Measurements from ENCODE around the gene ZNF746. TPM values are rescaled to one million over a fixed set of nuclear protein-coding genes. Genes with fewer than 3 reads are reported as not detected.
"Not testable (repeated sequence)": the region's sequence is repeated elsewhere in the genome, so short reads cannot be mapped to it uniquely, and the experiment has no call there.

The ZNF746 gene
- total RNA-seq, 2 donors from 2014 or later, result 15.3 to 15.5 TPM

- Mint-ChIP-seq H3K9me3 (no peaks in the 10 kb centered on the region), H3K27ac (no peak overlapping the region), H3K36me3 (peaks cover 0 to 10% of the 10 kb centered on the region in 2 donors)
- ATAC-seq (no peak), DNase-seq (ENCODE audit: low spot score in 2 of 2) (no peak)
Observed at GRCh38 chr7:149454750-149455149, 42.9 kb downstream of the ZNF746 start.

- DNase-seq (ENCODE audit: low spot score in 2 of 2) (no peak), ATAC-seq (no peak)
- no peaks in the 10 kb centered on the region for H3K9me3 Mint-ChIP-seq
- H3K36me3 Mint-ChIP-seq, result peaks cover 0 to 10% of the 10 kb centered on the region in 2 donors
- H3K27ac Mint-ChIP-seq, result peak overlapping the region in 1 of 2 donors; percentile 45
Observed at GRCh38 chr7:149454006-149454405, 43.6 kb downstream of the ZNF746 start.

- Mint-ChIP-seq H3K9me3 (no peaks in the 10 kb centered on the region), H3K36me3 (peaks cover 0 to 16% of the 10 kb centered on the region in 2 donors), H3K27ac (peak overlapping the region; percentile 30 to 59)
- ATAC-seq, result no peak
- DNase-seq (ENCODE audit: low spot score in 2 of 2), result no peak
Observed at GRCh38 chr7:149450821-149451220, 46.8 kb downstream of the ZNF746 start.

- Mint-ChIP-seq H3K9me3 (no peaks in the 10 kb centered on the region), H3K27ac (peak overlapping the region in 1 of 2 donors; percentile 30), H3K36me3 (peaks cover 0 to 22% of the 10 kb centered on the region in 2 donors)
- ATAC-seq (no peak), DNase-seq (ENCODE audit: low spot score in 2 of 2) (no peak)
Observed at GRCh38 chr7:149449897-149450296, 47.7 kb downstream of the ZNF746 start.

GRCh38 chr7:149448961-149449360 is 48.6 kb downstream of the ZNF746 start:
- no peak for ATAC-seq
- no peaks in the 10 kb centered on the region for H3K9me3 Mint-ChIP-seq
- H3K27ac Mint-ChIP-seq, result no peak overlapping the region
- no peak for DNase-seq (ENCODE audit: low spot score in 2 of 2)
- peaks cover 0 to 22% of the 10 kb centered on the region in 2 donors for H3K36me3 Mint-ChIP-seq

GRCh38 chr7:149446026-149446425 is 51.6 kb downstream of the ZNF746 start:
- peak overlapping the region in 1 of 2 donors; percentile 5 for H3K27ac Mint-ChIP-seq
- H3K36me3 Mint-ChIP-seq, result peaks cover 0 to 20% of the 10 kb centered on the region in 2 donors
- not testable (repeated sequence) for ATAC-seq

GRCh38 chr7:149444287-149444686 is 53.3 kb downstream of the ZNF746 start:
- H3K9me3 Mint-ChIP-seq, result no peaks in the 10 kb centered on the region
- peak overlapping the region; percentile 1 to 31 for H3K27ac Mint-ChIP-seq
- ATAC-seq (no peak), DNase-seq (ENCODE audit: low spot score in 2 of 2) (no peak)
- peaks cover 0 to 12% of the 10 kb centered on the region in 2 donors for H3K36me3 Mint-ChIP-seq

More at GRCh38 chr7:149446026-149446425, 51.6 kb downstream of the ZNF746 start:
- not testable (repeated sequence) for H3K9me3 Mint-ChIP-seq; DNase-seq (ENCODE audit: low spot score in 2 of 2)

GRCh38 chr7:149443523-149443922 is 54.1 kb downstream of the ZNF746 start:
- ATAC-seq, result no peak
- Mint-ChIP-seq H3K9me3 (no peaks in the 10 kb centered on the region), H3K27ac (peak overlapping the region in 1 of 2 donors; percentile 1), H3K36me3 (peaks cover 0 to 12% of the 10 kb centered on the region in 2 donors)
- DNase-seq (ENCODE audit: low spot score in 2 of 2), result no peak

GRCh38 chr7:149442924-149443323 is 54.7 kb downstream of the ZNF746 start:
- no peak for DNase-seq (ENCODE audit: low spot score in 2 of 2)
- Mint-ChIP-seq H3K36me3 (peaks cover 0 to 12% of the 10 kb centered on the region in 2 donors), H3K27ac (no peak overlapping the region), H3K9me3 (no peaks in the 10 kb centered on the region)
- no peak for ATAC-seq

GRCh38 chr7:149440222-149440621 is 57.4 kb downstream of the ZNF746 start:
- DNase-seq (ENCODE audit: low spot score in 2 of 2), result no peak

GRCh38 chr7:149436358-149436757 is 61.3 kb downstream of the ZNF746 start:
- DNase-seq (ENCODE audit: low spot score in 2 of 2) (no peak), ATAC-seq (no peak)
- Mint-ChIP-seq H3K36me3 (peaks cover 12 to 16% of the 10 kb centered on the region in 2 donors), H3K9me3 (no peaks in the 10 kb centered on the region), H3K27ac (no peak overlapping the region)

More at GRCh38 chr7:149440222-149440621, 57.4 kb downstream of the ZNF746 start:
- Mint-ChIP-seq H3K9me3 (no peaks in the 10 kb centered on the region), H3K27ac (peak overlapping the region in 1 of 2 donors; percentile 66), H3K36me3 (peaks cover 0 to 2% of the 10 kb centered on the region in 2 donors)
- peak; percentile 29 to 47 for ATAC-seq

- Mint-ChIP-seq H3K27ac (peak overlapping the region in 1 of 2 donors; percentile 51), H3K9me3 (no peaks in the 10 kb centered on the region), H3K36me3 (peaks cover 16 to 17% of the 10 kb centered on the region in 2 donors)
- no peak for DNase-seq (ENCODE audit: low spot score in 2 of 2)
- no peak for ATAC-seq
Observed at GRCh38 chr7:149433124-149433523, 64.5 kb downstream of the ZNF746 start.

GRCh38 chr7:149432121-149432691 is 65.4 kb downstream of the ZNF746 start:
- Mint-ChIP-seq H3K9me3 (no peaks in the 10 kb centered on the region), H3K27ac (no peak overlapping the region), H3K36me3 (peaks cover 16 to 17% of the 10 kb centered on the region in 2 donors)
- ATAC-seq (no peak), DNase-seq (ENCODE audit: low spot score in 2 of 2) (no peak)

GRCh38 chr7:149431486-149432120 is 66.0 kb downstream of the ZNF746 start:
- DNase-seq (ENCODE audit: low spot score in 2 of 2), result no peak
- Mint-ChIP-seq H3K9me3 (no peaks in the 10 kb centered on the region), H3K27ac (no peak overlapping the region), H3K36me3 (peaks cover 16 to 17% of the 10 kb centered on the region in 2 donors)
- ATAC-seq, result no peak

GRCh38 chr7:149430192-149430591 is 67.4 kb downstream of the ZNF746 start:
- no peaks in the 10 kb centered on the region for H3K9me3 Mint-ChIP-seq
- DNase-seq (ENCODE audit: low spot score in 2 of 2) (no peak), ATAC-seq (no peak)
- no peak overlapping the region for H3K27ac Mint-ChIP-seq
- H3K36me3 Mint-ChIP-seq, result peaks cover 16 to 17% of the 10 kb centered on the region in 2 donors

GRCh38 chr7:149427893-149428292 is 69.7 kb downstream of the ZNF746 start:
- ATAC-seq, result no peak
- DNase-seq (ENCODE audit: low spot score in 2 of 2), result no peak
- Mint-ChIP-seq H3K9me3 (no peaks in the 10 kb centered on the region), H3K27ac (no peak overlapping the region), H3K36me3 (peaks cover 8 to 9% of the 10 kb centered on the region in 2 donors)

- peaks cover 4 to 5% of the 10 kb centered on the region in 2 donors for H3K36me3 Mint-ChIP-seq
- H3K27ac Mint-ChIP-seq, result no peak overlapping the region
- DNase-seq (ENCODE audit: low spot score in 2 of 2) (no peak), ATAC-seq (no peak)
- no peaks in the 10 kb centered on the region for H3K9me3 Mint-ChIP-seq
Observed at GRCh38 chr7:149427096-149427680, 70.4 kb downstream of the ZNF746 start.

All from activated naive CD4-positive, alpha-beta T cell treated with anti-CD3 and anti-CD28 coated beads, Interleukin-2, amount 50 U/mL, for 72 hours (primary cell).